Lower leg skin (tissue), 3 donors: ENCODE data around the gene HPN.

ENCODE experiments used
- POLR2A ChIP-seq, 2 donors: fragments of 450-650 bp; IDR thresholded peaks; one replicate each; pipeline ENCODE4 v1.6.1; 2016 to 2017; ENCODE audit warnings: antibody characterized with exemption in 2 of 2, mild to moderate bottlenecking in 1 of 2, moderate library complexity in 1 of 2
- TF ChIP-seq, protein P1 (sequence below), 3 donors: fragments of 450-650 bp; IDR thresholded peaks; one replicate each; pipeline ENCODE4 v1.5.1; 2016; ENCODE audit warnings: antibody characterized with exemption in 3 of 3, mild to moderate bottlenecking in 3 of 3, moderate library complexity in 2 of 3

DNA sequence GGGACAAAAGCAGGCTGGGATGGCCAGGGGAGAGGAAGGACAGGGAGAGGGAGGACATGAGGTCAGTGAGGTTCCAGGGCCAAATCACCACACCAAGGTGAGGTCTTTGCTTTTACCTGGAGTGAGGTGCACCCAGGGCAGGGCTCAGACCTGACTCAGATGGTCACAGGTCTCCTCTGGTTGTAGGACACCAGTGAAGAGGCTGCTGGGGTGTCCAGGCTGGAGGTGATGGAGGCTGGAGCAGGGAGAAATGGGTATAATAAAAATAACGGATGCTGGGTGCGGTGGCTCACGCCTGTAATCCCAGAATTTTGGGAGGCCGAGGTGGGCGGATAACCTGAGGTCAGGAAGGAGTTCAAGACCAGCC lies 34.5 kb upstream of the HPN start:
- TF ChIP-seq, protein P1, sequence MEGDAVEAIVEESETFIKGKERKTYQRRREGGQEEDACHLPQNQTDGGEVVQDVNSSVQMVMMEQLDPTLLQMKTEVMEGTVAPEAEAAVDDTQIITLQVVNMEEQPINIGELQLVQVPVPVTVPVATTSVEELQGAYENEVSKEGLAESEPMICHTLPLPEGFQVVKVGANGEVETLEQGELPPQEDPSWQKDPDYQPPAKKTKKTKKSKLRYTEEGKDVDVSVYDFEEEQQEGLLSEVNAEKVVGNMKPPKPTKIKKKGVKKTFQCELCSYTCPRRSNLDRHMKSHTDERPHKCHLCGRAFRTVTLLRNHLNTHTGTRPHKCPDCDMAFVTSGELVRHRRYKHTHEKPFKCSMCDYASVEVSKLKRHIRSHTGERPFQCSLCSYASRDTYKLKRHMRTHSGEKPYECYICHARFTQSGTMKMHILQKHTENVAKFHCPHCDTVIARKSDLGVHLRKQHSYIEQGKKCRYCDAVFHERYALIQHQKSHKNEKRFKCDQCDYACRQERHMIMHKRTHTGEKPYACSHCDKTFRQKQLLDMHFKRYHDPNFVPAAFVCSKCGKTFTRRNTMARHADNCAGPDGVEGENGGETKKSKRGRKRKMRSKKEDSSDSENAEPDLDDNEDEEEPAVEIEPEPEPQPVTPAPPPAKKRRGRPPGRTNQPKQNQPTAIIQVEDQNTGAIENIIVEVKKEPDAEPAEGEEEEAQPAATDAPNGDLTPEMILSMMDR (IDR thresholded peaks at IDR 0.05), result no peak
- no peak for TF ChIP-seq POLR2A (IDR thresholded peaks at IDR 0.05)
